GM12892 (cell line): Measurements from ENCODE around the gene TWF2.

ENCODE experiments used
- POLR2A ChIP-seq: IDR thresholded peaks from 2 replicates; pipeline ENCODE4 v1.6.1; 2011; ENCODE audit warnings: low read depth, low read length, control low read depth
- POLR2AphosphoS5 ChIP-seq: IDR thresholded peaks from 2 replicates; pipeline ENCODE4 v1.6.1; 2011; ENCODE audit warnings: low read depth, low read length, control low read depth
- TAF1 ChIP-seq: IDR thresholded peaks from 2 replicates; pipeline ENCODE4 v1.6.1; 2011; ENCODE audit warnings: low read depth, mild to moderate bottlenecking, control low read depth, low read length, borderline replicate concordance

DNA sequence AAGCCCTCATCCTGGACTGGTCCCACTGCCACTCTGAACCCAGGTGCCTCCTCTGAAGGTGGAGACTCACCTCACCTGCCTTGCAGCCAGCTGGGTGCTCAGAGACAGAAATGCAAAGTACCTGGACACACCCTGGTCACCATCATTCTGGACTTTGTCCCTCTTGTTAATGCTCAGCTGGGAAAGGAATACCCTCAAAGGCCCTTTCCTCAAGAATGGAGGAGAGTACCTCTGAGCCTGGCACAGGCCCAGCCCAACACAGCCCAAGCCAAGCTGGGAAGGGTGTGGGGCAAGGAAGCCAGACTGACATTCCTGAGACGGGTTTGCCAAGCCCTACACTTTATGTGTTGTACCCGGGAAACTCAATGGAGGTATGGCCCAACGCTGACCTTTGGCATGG lies 42.0 kb downstream of the TWF2 start:
- TF ChIP-seq POLR2AphosphoS5 (no peak), POLR2A (no peak), TAF1 (no peak)
